ENCODE measurements around the gene KIF26A. TPM values are rescaled to one million over a fixed set of nuclear protein-coding genes. Genes with fewer than 3 reads are reported as not detected.

KIF26A gene
- total RNA-seq: not detected in 2 replicates

DNA sequence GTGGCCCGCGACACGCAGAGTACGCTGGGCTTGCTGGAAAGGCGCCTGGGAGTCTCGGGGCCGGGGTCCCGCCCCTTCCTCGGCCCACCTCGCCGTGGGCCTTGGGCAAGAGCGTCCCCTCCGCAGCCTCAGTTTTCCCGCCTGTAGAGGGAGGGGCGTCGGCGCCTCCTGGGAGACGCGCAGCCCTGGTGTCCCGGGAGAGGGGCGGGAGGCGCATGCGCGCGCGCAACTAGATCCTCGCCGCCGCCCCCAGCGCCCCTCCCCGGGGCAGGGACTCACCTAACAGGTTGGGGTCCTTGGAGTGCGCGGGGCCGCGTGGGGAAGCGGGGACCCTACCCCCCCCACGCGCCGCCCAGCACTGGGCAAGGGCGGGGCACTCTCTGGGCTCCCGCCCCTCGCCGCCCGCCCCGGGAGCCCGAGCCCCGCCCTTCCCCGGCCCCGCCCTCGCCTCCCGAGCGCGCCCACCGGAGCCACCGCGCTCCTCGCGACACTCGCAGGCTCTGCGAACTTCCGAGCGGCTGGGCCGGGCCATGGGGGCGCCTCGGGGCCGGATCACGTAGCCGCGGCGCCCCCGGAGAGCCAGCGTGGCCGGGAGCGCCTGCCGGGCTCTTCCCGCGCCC, at the start of gene KIF26A:
Gene KIF26A, plus strand, starts transcription at position 490 of the 620 bp plus-strand sequence. CDS start 136 bp downstream, outside the sequence.
- Histone ChIP-seq H3K9me3 (ENCODE audit: low read depth, low read length) (no peaks in the 10 kb centered on the region), H3K4me3 (ENCODE audit: insufficient read depth, low read length) (no peak within 1 kb of the TSS), H3K36me3 (ENCODE audit: insufficient read depth, low read length) (no peaks in the 10 kb centered on the region), H4K20me1 (ENCODE audit: insufficient read depth, low read length) (no peaks in the 10 kb centered on the region), H3K27ac (ENCODE audit: low read depth, low read length) (no peak within 1 kb of the TSS), H3K4me1 (ENCODE audit: insufficient read depth, low read length) (no peaks in the 10 kb centered on the region), H3K4me2 (ENCODE audit: insufficient read depth, low read length) (no peak within 1 kb of the TSS), H3K79me2 (ENCODE audit: insufficient read depth, low read length) (no peaks in the 10 kb centered on the region), H3K27me3 (ENCODE audit: insufficient read depth, low read length) (peaks cover 33% of the 10 kb centered on the region), H2AFZ (ENCODE audit: low read length) (no peak within 1 kb of the TSS)
- TF ChIP-seq, protein P1, sequence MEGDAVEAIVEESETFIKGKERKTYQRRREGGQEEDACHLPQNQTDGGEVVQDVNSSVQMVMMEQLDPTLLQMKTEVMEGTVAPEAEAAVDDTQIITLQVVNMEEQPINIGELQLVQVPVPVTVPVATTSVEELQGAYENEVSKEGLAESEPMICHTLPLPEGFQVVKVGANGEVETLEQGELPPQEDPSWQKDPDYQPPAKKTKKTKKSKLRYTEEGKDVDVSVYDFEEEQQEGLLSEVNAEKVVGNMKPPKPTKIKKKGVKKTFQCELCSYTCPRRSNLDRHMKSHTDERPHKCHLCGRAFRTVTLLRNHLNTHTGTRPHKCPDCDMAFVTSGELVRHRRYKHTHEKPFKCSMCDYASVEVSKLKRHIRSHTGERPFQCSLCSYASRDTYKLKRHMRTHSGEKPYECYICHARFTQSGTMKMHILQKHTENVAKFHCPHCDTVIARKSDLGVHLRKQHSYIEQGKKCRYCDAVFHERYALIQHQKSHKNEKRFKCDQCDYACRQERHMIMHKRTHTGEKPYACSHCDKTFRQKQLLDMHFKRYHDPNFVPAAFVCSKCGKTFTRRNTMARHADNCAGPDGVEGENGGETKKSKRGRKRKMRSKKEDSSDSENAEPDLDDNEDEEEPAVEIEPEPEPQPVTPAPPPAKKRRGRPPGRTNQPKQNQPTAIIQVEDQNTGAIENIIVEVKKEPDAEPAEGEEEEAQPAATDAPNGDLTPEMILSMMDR (IDR thresholded peaks at IDR 0.05; ENCODE audit: extremely low read depth, low read depth, low read length): no peak
- peak; percentile 86 for DNase-seq (ENCODE audit: insufficient read length, low spot score, missing footprints)

- no peaks in the 10 kb centered on the region for H3K36me3 ChIP-seq (ENCODE audit: insufficient read depth, low read length)
- no peak overlapping the region for H3K4me3 ChIP-seq (ENCODE audit: insufficient read depth, low read length)
- H3K4me1 ChIP-seq (ENCODE audit: insufficient read depth, low read length): no peaks in the 10 kb centered on the region
- peak; percentile 82 for DNase-seq (ENCODE audit: insufficient read length, low spot score, missing footprints)
- H3K27me3 ChIP-seq (ENCODE audit: insufficient read depth, low read length): peaks cover 3% of the 10 kb centered on the region
- H2AFZ ChIP-seq (ENCODE audit: low read length): no peak overlapping the region
- no peaks in the 10 kb centered on the region for H3K9me3 ChIP-seq (ENCODE audit: low read depth, low read length)
- no peak overlapping the region for H3K4me2 ChIP-seq (ENCODE audit: insufficient read depth, low read length)
- no peak overlapping the region for H3K27ac ChIP-seq (ENCODE audit: low read depth, low read length)
- H4K20me1 ChIP-seq (ENCODE audit: insufficient read depth, low read length): no peaks in the 10 kb centered on the region
- TF ChIP-seq, protein P1 (IDR thresholded peaks at IDR 0.05; ENCODE audit: extremely low read depth, low read depth, low read length): no peak
- no peaks in the 10 kb centered on the region for H3K79me2 ChIP-seq (ENCODE audit: insufficient read depth, low read length)
Measured at GRCh38 chr14:104090071-104090748, 48.2 kb upstream of the KIF26A start.

DNA sequence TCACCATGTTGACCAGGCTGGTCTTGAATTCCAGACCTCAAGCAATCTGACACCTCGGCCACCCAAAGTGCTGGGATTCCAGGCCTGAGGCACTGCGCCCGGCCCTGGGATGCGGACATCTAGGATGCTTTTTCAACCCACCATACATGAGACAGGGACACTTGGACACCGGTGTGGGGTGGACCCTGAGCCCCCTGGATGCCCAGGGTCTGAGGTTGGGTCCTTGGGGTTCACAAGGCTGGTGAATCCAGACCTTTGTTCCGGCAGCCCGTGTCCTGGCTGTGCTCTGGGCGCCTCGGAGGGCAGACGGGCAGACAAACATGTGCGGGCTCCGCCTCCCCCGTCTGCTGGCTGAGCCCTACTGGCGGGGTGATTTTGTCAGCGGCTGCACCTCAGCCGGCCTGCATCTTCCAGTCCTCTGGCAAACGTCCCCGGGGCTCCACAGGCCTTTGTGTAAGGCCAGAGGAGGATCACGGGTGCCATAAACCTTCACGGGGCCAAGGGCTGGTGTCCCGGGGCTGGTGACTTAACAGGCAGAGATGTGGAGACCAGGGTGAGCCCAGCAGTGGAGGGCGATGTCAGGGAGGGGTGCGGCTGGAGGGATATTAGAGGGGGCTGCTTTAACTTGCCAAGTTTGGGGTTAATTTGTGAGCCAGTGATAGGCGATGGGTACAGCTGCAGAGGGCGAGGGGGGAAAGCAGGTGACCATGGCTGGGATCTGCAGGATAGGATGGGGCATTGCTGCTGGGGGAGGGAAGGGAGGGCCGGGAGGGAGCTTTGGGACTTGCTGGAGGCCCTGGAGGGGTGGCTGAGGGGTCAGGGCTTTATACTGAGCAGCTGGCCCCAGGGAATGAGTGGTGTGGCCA, 47.1 kb upstream of the KIF26A start:
- Histone ChIP-seq H3K27ac (ENCODE audit: low read depth, low read length) (no peak overlapping the region), H3K79me2 (ENCODE audit: insufficient read depth, low read length) (no peaks in the 10 kb centered on the region), H4K20me1 (ENCODE audit: insufficient read depth, low read length) (no peaks in the 10 kb centered on the region), H2AFZ (ENCODE audit: low read length) (no peak overlapping the region), H3K27me3 (ENCODE audit: insufficient read depth, low read length) (peaks cover under 1% of the 10 kb centered on the region), H3K4me1 (ENCODE audit: insufficient read depth, low read length) (no peaks in the 10 kb centered on the region), H3K9me3 (ENCODE audit: low read depth, low read length) (no peaks in the 10 kb centered on the region), H3K4me2 (ENCODE audit: insufficient read depth, low read length) (no peak overlapping the region), H3K36me3 (ENCODE audit: insufficient read depth, low read length) (no peaks in the 10 kb centered on the region), H3K4me3 (ENCODE audit: insufficient read depth, low read length) (no peak overlapping the region)
- DNase-seq (ENCODE audit: insufficient read length, low spot score, missing footprints): peak; percentile 84
- TF ChIP-seq, protein P1 (IDR thresholded peaks at IDR 0.05; ENCODE audit: extremely low read depth, low read depth, low read length): no peak
